H1 (cell line): ENCODE measurements around the gene CYP17A1. TPM values are rescaled to one million over a fixed set of nuclear protein-coding genes. Genes with fewer than 3 reads are reported as not detected.

Experiments used
- CTCF ChIA-PET: fragments of 300-600 bp; sonication (Branson Sonifier 250); formaldehyde crosslinking; loops from one replicate; lab custom pipeline; 2021; ENCODE audit not compliant: partially characterized antibody; lab: Charles Lee
- POLR2A ChIA-PET: fragments of 300-600 bp; sonication (Branson Sonifier 250); formaldehyde crosslinking; loops from one replicate; lab custom pipeline; 2021; ENCODE audit warnings: inconsistent platforms; ENCODE audit not compliant: partially characterized antibody; lab: Charles Lee
- DNase-seq, 2 experiments: peaks; one replicate each; pipeline versions ENCODE4 v3.0.0 to v3.0.0-alpha.2; 2010 to 2022; ENCODE audit warnings: low spot score in 2 of 2, low read depth in 1 of 2, mixed read lengths in 1 of 2
- FAIRE-seq: peaks from 2 replicates; lab custom pipeline; 2011; peaks lifted over from hg19 to GRCh38; lab: Jason Lieb, UNC
- H2AFZ ChIP-seq: 2 replicates; pipeline ENCODE4 v1.8.1; 2012; ENCODE audit warnings: low read length, inconsistent platforms
- H2AK5ac ChIP-seq: 2 replicates; pipeline ENCODE4 v1.6.1; 2013; ENCODE audit warnings: low read depth, low read length
- H2BK120ac ChIP-seq: replicated peaks from 2 replicates; pipeline ENCODE3; 2013; ENCODE audit warnings: low read depth, low read length, inconsistent platforms
- H2BK12ac ChIP-seq: 2 replicates; pipeline ENCODE4 v1.6.1; 2013; ENCODE audit warnings: low read depth, low read length
- H2BK15ac ChIP-seq: 2 replicates; pipeline ENCODE4 v1.6.1; 2013; ENCODE audit warnings: low read length
- H2BK20ac ChIP-seq: 2 replicates; pipeline ENCODE4 v1.6.1; 2013; ENCODE audit warnings: low read length
- H2BK5ac ChIP-seq: 2 replicates; pipeline ENCODE4 v1.6.1; 2013; ENCODE audit warnings: low read depth, low read length
- H3K14ac ChIP-seq: 2 replicates; pipeline ENCODE4 v1.6.1; 2013; ENCODE audit warnings: inconsistent platforms; ENCODE audit not compliant: insufficient read length
- H3K18ac ChIP-seq: 2 replicates; pipeline ENCODE4 v1.6.1; 2013; ENCODE audit warnings: low read length; ENCODE audit errors: extremely low read depth
- H3K23ac ChIP-seq: 2 replicates; pipeline ENCODE4 v1.6.1; 2013; ENCODE audit warnings: inconsistent platforms; ENCODE audit not compliant: insufficient read length
- H3K23me2 ChIP-seq: 2 replicates; pipeline ENCODE4 v1.6.1; 2013; ENCODE audit warnings: low read depth, low read length
- H3K27ac ChIP-seq: 2 replicates; pipeline ENCODE4 v1.6.1; 2011; ENCODE audit warnings: low read depth, low read length, inconsistent platforms
- H3K27me3 ChIP-seq, 4 experiments: replicated peaks in 1 of 4; 1 replicate in 1 of 4; 2 replicates in 3 of 4; pipeline versions ENCODE4 v1.6.1 to v1.8.1; 2011 to 2013; ENCODE audit warnings: low read length in 3 of 4, mild to moderate bottlenecking in 3 of 4, inconsistent platforms in 2 of 4, mixed read lengths in 2 of 4, moderate library complexity in 1 of 4; ENCODE audit not compliant: control insufficient read depth in 3 of 4, insufficient read depth in 3 of 4; ENCODE audit errors: extremely low read depth in 1 of 4
- H3K36me3 ChIP-seq, 4 experiments: 2 replicates each; pipeline versions ENCODE4 v1.6.1 to v1.8.1; 2011 to 2013; ENCODE audit warnings: mild to moderate bottlenecking in 4 of 4, low read length in 3 of 4, moderate library complexity in 2 of 4, control low read depth in 1 of 4, inconsistent platforms in 1 of 4; ENCODE audit not compliant: insufficient read depth in 4 of 4, control insufficient read depth in 2 of 4
- H3K4ac ChIP-seq: replicated peaks from 2 replicates; pipeline ENCODE3; 2013; ENCODE audit warnings: low read length, low read depth, mixed read lengths, inconsistent platforms; ENCODE audit not compliant: insufficient read length
- H3K4me1 ChIP-seq, 4 experiments: replicated peaks in 1 of 4; 1 replicate in 1 of 4; 2 replicates in 3 of 4; pipeline versions ENCODE4 v1.6.1 to v1.8.1; 2011 to 2013; ENCODE audit warnings: low read length in 3 of 4, inconsistent platforms in 2 of 4, mixed read lengths in 1 of 4; ENCODE audit not compliant: insufficient read depth in 4 of 4, control insufficient read depth in 3 of 4
- H3K4me2 ChIP-seq, 2 experiments: 2 replicates each; pipeline versions ENCODE4 v1.6.1 to v1.8.1; 2011 to 2013; ENCODE audit warnings: low read depth in 2 of 2, low read length in 2 of 2, control low read depth in 1 of 2, inconsistent platforms in 1 of 2, mild to moderate bottlenecking in 1 of 2; ENCODE audit not compliant: insufficient read depth in 1 of 2
- H3K4me3 ChIP-seq, 4 experiments: fragments of 200-600, 300-600 bp in 1 of 4; sonication (generic), shearing (Covaris generic), sonication (Bioruptor Twin) in 1 of 4; 2 replicates each; pipeline versions ENCODE4 v1.5.1 to v1.8.1; 2011 to 2016; ENCODE audit warnings: low read length in 4 of 4, low read depth in 3 of 4, control low read depth in 2 of 4, inconsistent platforms in 2 of 4, mild to moderate bottlenecking in 2 of 4, mixed read lengths in 1 of 4, moderate library complexity in 1 of 4; ENCODE audit not compliant: insufficient read depth in 2 of 4; ENCODE audit errors: extremely low read depth in 1 of 4
- H3K56ac ChIP-seq: replicated peaks from 2 replicates; pipeline ENCODE3; 2013; ENCODE audit warnings: low read depth, mild to moderate bottlenecking, mixed read lengths, low read length, inconsistent platforms; ENCODE audit not compliant: insufficient read length
- H3K79me1 ChIP-seq: 2 replicates; pipeline ENCODE4 v1.6.1; 2013; ENCODE audit warnings: low read depth, low read length, control low read depth
- H3K79me2 ChIP-seq, 2 experiments: 2 replicates each; pipeline versions ENCODE4 v1.6.1 to v1.8.1; 2012 to 2013; ENCODE audit warnings: low read length in 2 of 2, mild to moderate bottlenecking in 2 of 2, inconsistent platforms in 1 of 2; ENCODE audit not compliant: insufficient read depth in 2 of 2, control insufficient read depth in 1 of 2
- H3K9ac ChIP-seq, 4 experiments: replicated peaks in 1 of 4; 1 replicate in 1 of 4; 2 replicates in 3 of 4; pipeline versions ENCODE4 v1.6.1 to v1.8.1; 2011 to 2013; ENCODE audit warnings: low read depth in 3 of 4, low read length in 3 of 4, control low read depth in 2 of 4, mild to moderate bottlenecking in 2 of 4, moderate library complexity in 2 of 4, inconsistent platforms in 1 of 4; ENCODE audit errors: extremely low read depth in 1 of 4
- H3K9me3 ChIP-seq, 2 experiments: 2 replicates each; pipeline versions ENCODE4 v1.6.1 to v1.8.1; 2012 to 2013; ENCODE audit warnings: mild to moderate bottlenecking in 2 of 2, moderate library complexity in 2 of 2, control low read depth in 1 of 2, inconsistent platforms in 1 of 2, low read depth in 1 of 2, low read length in 1 of 2, mixed read lengths in 1 of 2; ENCODE audit not compliant: insufficient read depth in 2 of 2
- H4K20me1 ChIP-seq, 2 experiments: replicated peaks in 1 of 2; 2 replicates each; pipeline versions ENCODE3 to v1.8.1; 2011 to 2013; ENCODE audit warnings: inconsistent platforms in 2 of 2, low read length in 2 of 2, mild to moderate bottlenecking in 1 of 2; ENCODE audit not compliant: insufficient read depth in 2 of 2, control insufficient read depth in 1 of 2
- H4K5ac ChIP-seq: 2 replicates; pipeline ENCODE4 v1.6.1; 2013; ENCODE audit warnings: low read length, low read depth, mixed read lengths, inconsistent platforms; ENCODE audit not compliant: insufficient read length
- H4K8ac ChIP-seq: 2 replicates; pipeline ENCODE4 v1.8.0; 2013; ENCODE audit warnings: mild to moderate bottlenecking, moderate library complexity, low read length, inconsistent platforms; ENCODE audit not compliant: insufficient read depth; ENCODE audit errors: extremely low read depth
- H4K91ac ChIP-seq: replicated peaks from 2 replicates; pipeline ENCODE3; 2013; ENCODE audit warnings: low read length, mixed read lengths, inconsistent platforms; ENCODE audit not compliant: insufficient read length
- BRCA1 ChIP-seq: IDR thresholded peaks from 2 replicates; pipeline ENCODE4 v1.6.1; 2012; ENCODE audit warnings: low read depth, low read length, improper control_type of control experiment
- CTCF ChIP-seq, 3 experiments: IDR thresholded peaks; 1 replicate in 2 of 3; 2 replicates in 1 of 3; pipeline versions ENCODE4 v1.5.1 to v1.6.1; 2011; ENCODE audit warnings: low read length in 3 of 3, mild to moderate bottlenecking in 3 of 3, inconsistent platforms in 2 of 3, low read depth in 1 of 3, moderate library complexity in 1 of 3; ENCODE audit not compliant: insufficient read depth in 1 of 3; ENCODE audit errors: control extremely low read depth in 1 of 3
- JUN ChIP-seq: IDR thresholded peaks from 2 replicates; pipeline ENCODE4 v1.6.1; 2011; ENCODE audit warnings: low read depth, mild to moderate bottlenecking, improper control_type of control experiment, low read length
- WGBS, 2 experiments: shearing (Covaris generic) in 1 of 2; methylation state at CpG; one replicate each; pipeline versions ENCODE4 v1.1.6 to v1.1.7; 2013 to 2015; ENCODE audit warnings: low lambda C conversion rate in 2 of 2, mixed read lengths in 2 of 2, inconsistent platforms in 1 of 2, low coverage in 1 of 2, missing lambda C conversion rate in 1 of 2; ENCODE audit not compliant: insufficient replicate concordance in 2 of 2, insufficient coverage in 1 of 2, insufficient read length in 1 of 2; ENCODE audit errors: extremely low coverage in 1 of 2, missing lambda C conversion rate in 1 of 2; 5-methylcytosine and 5-hydroxymethylcytosine counted together
- polyA plus RNA-seq, 7 experiments: library from polyadenylated mRNA; depleted of rRNA in 3 of 7; stranded (reverse) in 5 of 7; unstranded in 2 of 7; fragments of >200 nt in 5 of 7; fragments of 200-250 nt in 2 of 7; gene quantifications; 1 replicate in 5 of 7; 2 replicates in 1 of 7; 4 replicates in 1 of 7; pipeline versions ENCODE4 v1.2.1 to v1.2.3, GENCODE V29; 2011 to 2013; ENCODE audit warnings: missing spikeins in 2 of 7, mixed read lengths in 2 of 7
- total RNA-seq: library from RNA; stranded (reverse); fragmentation: NEBNext Ultra II Directional; extraction: Animal tissue kit (Norgen Biotek cat#: 25700); gene quantifications from 2 replicates; pipeline ENCODE4 v1.2.1, GENCODE V29; 2021

The CYP17A1 gene
- total and polyA plus RNA-seq, 2 of the 8 experiments (the other 6 are each of a cell fraction or from before 2014, with no cell fraction given): not detected

DNA sequence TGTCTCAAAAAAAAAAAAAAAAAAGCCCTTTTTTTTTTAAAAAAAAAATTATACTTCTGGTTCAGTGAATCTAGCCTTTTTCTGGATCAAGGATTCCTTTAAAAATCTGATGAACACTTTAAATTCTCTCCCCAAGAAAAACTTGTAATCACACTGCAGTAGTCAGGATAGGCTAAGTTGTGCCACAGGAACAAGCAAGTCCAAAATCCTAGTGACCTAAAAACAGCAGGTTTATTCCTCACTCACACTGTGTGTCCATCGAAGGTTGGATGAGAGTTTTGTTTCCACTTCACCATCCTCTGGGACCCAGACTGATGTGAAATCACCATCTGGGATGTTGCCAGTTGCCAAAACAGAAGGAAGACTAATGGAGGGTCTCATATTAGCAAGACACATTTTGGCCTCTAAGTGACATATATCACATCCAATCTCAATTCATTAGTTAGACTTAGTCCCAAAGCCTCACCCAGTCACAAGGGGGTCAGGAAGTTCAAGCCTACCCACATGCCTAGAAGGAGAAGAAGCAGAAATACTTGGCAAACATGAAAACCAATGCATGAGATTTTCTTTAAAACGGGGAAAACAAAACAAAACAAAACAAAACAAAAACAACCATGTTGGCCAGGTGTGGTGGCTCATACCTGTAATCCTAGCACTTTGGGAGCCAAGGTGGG is 32.7 kb downstream of the CYP17A1 start:
- CTCF ChIA-PET: interaction anchor here (1.0 to 2.5 kb wide), 2 partner anchors 52 to 78 kb away, joined by 3 to 11 read pairs; no protein-coding TSS in a partner anchor
- 92% methylated on average over 2 of the region's 2 CpGs; no CpG with 5 or more reads in 1 of the 2 experiments for WGBS, 2 experiments
- no peak overlapping the region for H2BK20ac ChIP-seq

More for the DNA sequence above, 32.7 kb downstream of the CYP17A1 start:
- no peak for TF ChIP-seq JUN
- TF ChIP-seq CTCF (IDR thresholded peaks at IDR 0.05; ENCODE audit: control extremely low read depth in 1 of 3, insufficient read depth in 1 of 3, low read depth in 1 of 3, low read length in 3 of 3): no peak
- TF ChIP-seq BRCA1: no peak
- TF ChIP-seq, all 59 proteins: peak for 0
- H3K36me3 ChIP-seq: peaks cover 0 to 3% (median 0%) of the 10 kb centered on the region in 4 experiments; a peak in 1 of 8 replicates
- POLR2A ChIA-PET: no interaction called here
- peaks cover 0 to 3% of the 10 kb centered on the region in 2 experiments; a peak in 2 of 4 replicates for H3K9me3 ChIP-seq
- no peak overlapping the region for H3K18ac ChIP-seq
- H2BK120ac ChIP-seq: no peak overlapping the region
- no peaks in the 10 kb centered on the region for H3K79me2 ChIP-seq
- no peaks in the 10 kb centered on the region for H4K20me1 ChIP-seq
- peak overlapping the region; percentile 31 for H4K91ac ChIP-seq
- H4K8ac ChIP-seq: no peak overlapping the region
- no peak for DNase-seq
- no peaks in the 10 kb centered on the region; the same call in 1 of the 2 replicates for H3K79me1 ChIP-seq
- peaks cover 19 to 34% (median 28%) of the 10 kb centered on the region in 4 experiments for H3K4me1 ChIP-seq
- H3K23me2 ChIP-seq: no peaks in the 10 kb centered on the region; the same call in none of the 2 replicates
- no peak overlapping the region for H3K4me3 ChIP-seq
- no peak overlapping the region for H4K5ac ChIP-seq
- H3K9ac ChIP-seq: no peak overlapping the region
- H2BK12ac ChIP-seq: peak overlapping the region; percentile 45; the same call in 1 of the 2 replicates
- peak overlapping the region; percentile 47; the same call in 1 of the 2 replicates for H2BK5ac ChIP-seq
- no peak for FAIRE-seq
- no peak overlapping the region for H3K4me2 ChIP-seq
- H3K23ac ChIP-seq: no peak overlapping the region
- no peak overlapping the region for H3K27ac ChIP-seq
- H2AFZ ChIP-seq: no peak overlapping the region
- H3K27me3 ChIP-seq: no peaks in the 10 kb centered on the region
- no peak overlapping the region for H3K14ac ChIP-seq
- H2BK15ac ChIP-seq: peak overlapping the region; percentile 84; the same call in 1 of the 2 replicates
- no peak overlapping the region for H3K4ac ChIP-seq
- no peak overlapping the region for H3K56ac ChIP-seq
- peak overlapping the region; percentile 5 for H2AK5ac ChIP-seq
